Astrocyte of the cerebellum (primary cell): ENCODE measurements around the gene FBXL20.

Experiments
- DNase-seq: peaks from one replicate; pipeline ENCODE4 v3.0.0-alpha.2; 2011; ENCODE audit warnings: low read depth
- H3K4me3 ChIP-seq: 2 replicates; pipeline ENCODE4 v1.5.1; 2011; ENCODE audit warnings: mild to moderate bottlenecking, low read depth, low read length, moderate library complexity
- CTCF ChIP-seq: IDR thresholded peaks from 2 replicates; pipeline ENCODE4 v1.5.1; 2012; ENCODE audit warnings: low read length, low read depth, moderate library complexity, mild to moderate bottlenecking; ENCODE audit errors: missing control alignments
- in situ Hi-C: cut with HindIII; loops from 2 replicates; pipeline ENCODE4 v1.10.0; 2017; ENCODE audit warnings: low sequenced_read_pairs

FBXL20 gene

GRCh38 chr17:39213852-39214251 lies 187.6 kb downstream of the FBXL20 start:
- in situ Hi-C loops: no loop called here
- no peak for TF ChIP-seq CTCF
- no peak for DNase-seq
- no peak overlapping the region for H3K4me3 ChIP-seq

- in situ Hi-C loops: no loop called here
- H3K4me3 ChIP-seq: no peak overlapping the region
- DNase-seq: no peak
- no peak for TF ChIP-seq CTCF
Observed at GRCh38 chr17:39212841-39213480, 188.5 kb downstream of the FBXL20 start.

- no peak overlapping the region for H3K4me3 ChIP-seq
- in situ Hi-C loops: no loop called here
- no peak for TF ChIP-seq CTCF
- no peak for DNase-seq
Observed at GRCh38 chr17:39212195-39212810, 189.1 kb downstream of the FBXL20 start.

GRCh38 chr17:39210093-39210434 lies 191.4 kb downstream of the FBXL20 start:
- no peak for DNase-seq
- peak overlapping the region; percentile 31 for H3K4me3 ChIP-seq
- TF ChIP-seq CTCF: no peak
- in situ Hi-C loops: no loop called here

DNA sequence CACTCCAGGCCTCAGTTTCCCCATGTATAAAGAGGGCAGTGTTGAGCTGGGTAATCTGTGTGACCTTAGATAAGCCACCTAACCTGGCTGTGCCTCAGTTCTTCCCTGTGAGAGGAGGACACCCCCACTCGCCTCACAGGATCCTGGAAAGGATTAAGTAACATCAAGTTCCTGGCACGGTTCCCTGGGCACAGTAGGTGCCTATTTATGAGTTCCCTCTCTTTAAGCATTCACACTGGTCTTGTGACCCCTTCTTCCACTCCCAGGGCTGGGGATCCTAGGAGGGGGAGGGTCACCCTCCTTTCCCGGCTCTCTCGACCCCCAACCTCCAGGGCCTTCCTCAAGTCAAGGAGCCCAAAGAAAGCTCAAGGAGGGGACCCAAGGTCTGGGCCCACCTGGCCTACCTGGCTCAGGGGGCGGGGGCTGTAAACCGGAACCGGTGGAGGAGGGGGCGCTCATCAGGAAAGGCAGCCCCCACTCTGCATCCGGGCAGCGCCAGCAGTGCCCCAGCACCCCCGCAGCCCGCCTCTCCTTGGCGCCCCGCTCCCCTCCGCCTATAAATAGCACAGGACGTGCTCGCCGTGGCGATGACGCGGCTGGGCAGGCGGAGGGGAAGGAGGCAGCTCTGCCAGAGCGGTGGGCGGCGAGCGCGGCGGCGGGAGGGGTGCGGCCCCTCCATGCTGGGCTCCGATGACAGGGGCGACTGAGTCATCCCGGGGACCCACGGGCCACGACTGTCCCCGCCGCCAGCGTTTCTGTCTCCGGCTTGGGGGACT lies 191.9 kb downstream of the FBXL20 start:
- no peak for DNase-seq

DNA sequence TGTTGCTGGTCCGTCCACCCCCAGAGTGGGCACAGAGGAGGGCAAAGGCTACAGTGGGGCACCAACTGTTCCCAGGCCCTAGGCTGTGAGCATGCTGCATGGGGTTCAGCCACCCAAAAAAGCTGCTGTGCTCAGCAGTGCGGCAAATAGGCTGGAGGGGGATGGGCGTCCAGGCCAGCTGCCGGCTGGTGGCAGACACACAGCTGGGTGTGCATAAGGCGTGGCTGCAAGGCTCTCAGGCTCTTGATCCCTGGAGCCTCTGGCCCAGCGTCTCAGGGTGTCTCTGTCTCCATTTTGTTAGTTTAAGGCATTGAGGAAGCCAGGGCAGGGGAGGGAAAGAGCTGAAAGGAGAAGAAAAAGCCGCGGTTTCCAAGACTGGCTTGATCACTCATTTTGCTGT lies 192.5 kb downstream of the FBXL20 start:
- no peak for TF ChIP-seq CTCF
- in situ Hi-C loops: no loop called here
- no peak overlapping the region for H3K4me3 ChIP-seq
- DNase-seq: no peak

More for the DNA sequence above, 191.9 kb downstream of the FBXL20 start:
- H3K4me3 ChIP-seq: peak overlapping the region; percentile 31
- TF ChIP-seq CTCF: no peak
- in situ Hi-C loops: no loop called here
